ENCODE results near the gene UQCRC1.

UQCRC1 gene

GRCh38 chr3:48567090-48567489, 42.4 kb downstream of the UQCRC1 start:
- no peak for TF ChIP-seq RBAK (tag by site-specific recombination; IDR thresholded peaks at IDR 0.05)
- peak; percentile 20; the same call in 1 of the 2 replicates for TF ChIP-seq ZNF585B (tag by site-specific recombination; IDR thresholded peaks at IDR 0.05)
- Histone ChIP-seq H3K4me3 (ENCODE audit: low read depth, low read length) (no peak overlapping the region), H3K36me3 (ENCODE audit: control insufficient read depth in 2 of 2, insufficient read depth in 1 of 2, low read length in 2 of 2) (no peaks in the 10 kb centered on the region), H3K9me3 (ENCODE audit: control insufficient read depth, insufficient read depth, low read depth, low read length) (no peaks in the 10 kb centered on the region), H3K4me1 (ENCODE audit: control insufficient read depth, insufficient read depth, low read length) (no peaks in the 10 kb centered on the region), H3K27ac (ENCODE audit: extremely low read depth, low read depth, low read length) (no peak overlapping the region)
- POLR2A ChIA-PET = no interaction called here
- CTCF ChIA-PET = interaction anchor here (0.6 to 0.7 kb wide), 2 partner anchors 69 to 1288 kb away, joined by 3 read pairs; no protein-coding TSS in a partner anchor

GRCh38 chr3:48566401-48566760, 43.1 kb downstream of the UQCRC1 start:
- Histone ChIP-seq H3K27ac (ENCODE audit: extremely low read depth, low read depth, low read length) (no peak overlapping the region), H3K4me1 (ENCODE audit: control insufficient read depth, insufficient read depth, low read length) (no peaks in the 10 kb centered on the region), H3K36me3 (ENCODE audit: control insufficient read depth in 2 of 2, insufficient read depth in 1 of 2, low read length in 2 of 2) (no peaks in the 10 kb centered on the region), H3K9me3 (ENCODE audit: control insufficient read depth, insufficient read depth, low read depth, low read length) (no peaks in the 10 kb centered on the region), H3K4me3 (ENCODE audit: low read depth, low read length) (no peak overlapping the region)
- ChIA-PET CTCF (interaction anchor here (0.6 kb wide), 2 partner anchors 11 to 160 kb away, joined by 3 read pairs; no protein-coding TSS in a partner anchor), POLR2A (no interaction called here)
- TF ChIP-seq, protein P1, sequence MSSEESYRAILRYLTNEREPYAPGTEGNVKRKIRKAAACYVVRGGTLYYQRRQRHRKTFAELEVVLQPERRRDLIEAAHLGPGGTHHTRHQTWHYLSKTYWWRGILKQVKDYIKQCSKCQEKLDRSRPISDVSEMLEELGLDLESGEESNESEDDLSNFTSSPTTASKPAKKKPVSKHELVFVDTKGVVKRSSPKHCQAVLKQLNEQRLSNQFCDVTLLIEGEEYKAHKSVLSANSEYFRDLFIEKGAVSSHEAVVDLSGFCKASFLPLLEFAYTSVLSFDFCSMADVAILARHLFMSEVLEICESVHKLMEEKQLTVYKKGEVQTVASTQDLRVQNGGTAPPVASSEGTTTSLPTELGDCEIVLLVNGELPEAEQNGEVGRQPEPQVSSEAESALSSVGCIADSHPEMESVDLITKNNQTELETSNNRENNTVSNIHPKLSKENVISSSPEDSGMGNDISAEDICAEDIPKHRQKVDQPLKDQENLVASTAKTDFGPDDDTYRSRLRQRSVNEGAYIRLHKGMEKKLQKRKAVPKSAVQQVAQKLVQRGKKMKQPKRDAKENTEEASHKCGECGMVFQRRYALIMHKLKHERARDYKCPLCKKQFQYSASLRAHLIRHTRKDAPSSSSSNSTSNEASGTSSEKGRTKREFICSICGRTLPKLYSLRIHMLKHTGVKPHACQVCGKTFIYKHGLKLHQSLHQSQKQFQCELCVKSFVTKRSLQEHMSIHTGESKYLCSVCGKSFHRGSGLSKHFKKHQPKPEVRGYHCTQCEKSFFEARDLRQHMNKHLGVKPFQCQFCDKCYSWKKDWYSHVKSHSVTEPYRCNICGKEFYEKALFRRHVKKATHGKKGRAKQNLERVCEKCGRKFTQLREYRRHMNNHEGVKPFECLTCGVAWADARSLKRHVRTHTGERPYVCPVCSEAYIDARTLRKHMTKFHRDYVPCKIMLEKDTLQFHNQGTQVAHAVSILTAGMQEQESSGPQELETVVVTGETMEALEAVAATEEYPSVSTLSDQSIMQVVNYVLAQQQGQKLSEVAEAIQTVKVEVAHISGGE (tag by site-specific recombination; conservative IDR thresholded peaks at IDR 0.05; ENCODE audit: low read depth) = no peak
- TF ChIP-seq ZSCAN5A (tag by site-specific recombination; IDR thresholded peaks at IDR 0.05) (no peak), ZNF354C (tag by site-specific recombination; IDR thresholded peaks at IDR 0.05; ENCODE audit: borderline replicate concordance, low read depth) (no peak), ZSCAN23 (tag by site-specific recombination; IDR thresholded peaks at IDR 0.05) (no peak), ZNF558 (tag by site-specific recombination; IDR thresholded peaks at IDR 0.05) (no peak), HOXA7 (CRISPR knock-in tag; IDR thresholded peaks at IDR 0.05; ENCODE audit: borderline replicate concordance) (no peak), ZNF311 (tag by site-specific recombination; IDR thresholded peaks at IDR 0.05; ENCODE audit: borderline replicate concordance) (no peak), ZNF529 (tag by site-specific recombination; IDR thresholded peaks at IDR 0.05; ENCODE audit: insufficient replicate concordance) (no peak), ZNF10 (tag by site-specific recombination; IDR thresholded peaks at IDR 0.05) (no peak), GFI1B (tag by site-specific recombination; IDR thresholded peaks at IDR 0.05) (no peak), ZNF701 (tag by site-specific recombination; IDR thresholded peaks at IDR 0.05) (no peak)

- Histone ChIP-seq H3K9me3 (ENCODE audit: control insufficient read depth, insufficient read depth, low read depth, low read length) (no peaks in the 10 kb centered on the region), H3K4me1 (ENCODE audit: control insufficient read depth, insufficient read depth, low read length) (no peaks in the 10 kb centered on the region), H3K27ac (ENCODE audit: extremely low read depth, low read depth, low read length) (no peak overlapping the region), H3K36me3 (ENCODE audit: control insufficient read depth in 2 of 2, insufficient read depth in 1 of 2, low read length in 2 of 2) (no peaks in the 10 kb centered on the region), H3K4me3 (ENCODE audit: low read depth, low read length) (no peak overlapping the region)
- ChIA-PET CTCF (interaction anchor here (0.6 kb wide), 2 partner anchors 12 to 160 kb away, joined by 3 read pairs; no protein-coding TSS in a partner anchor), POLR2A (no interaction called here)
- TF ChIP-seq KLF17 (tag by site-specific recombination; IDR thresholded peaks at IDR 0.05) (no peak), ZNF366 (tag by site-specific recombination; conservative IDR thresholded peaks at IDR 0.05) (peak; percentile 96), ZFHX2 (tag by site-specific recombination; conservative IDR thresholded peaks at IDR 0.05) (peak; percentile 84), EGR2 (tag by site-specific recombination; IDR thresholded peaks at IDR 0.05; ENCODE audit: low read depth) (peak; percentile 73), PRDM10 (tag by site-specific recombination; IDR thresholded peaks at IDR 0.05) (peak; percentile 65; the same call in 1 of the 2 replicates), ZBTB17 (tag by site-specific recombination; IDR thresholded peaks at IDR 0.05) (peak; percentile 78)
These were observed 43.6 kb downstream of the UQCRC1 start for GRCh38 chr3:48565591-48566400.
